ENCODE results near the gene VPS26A.

Gene VPS26A

DNA sequence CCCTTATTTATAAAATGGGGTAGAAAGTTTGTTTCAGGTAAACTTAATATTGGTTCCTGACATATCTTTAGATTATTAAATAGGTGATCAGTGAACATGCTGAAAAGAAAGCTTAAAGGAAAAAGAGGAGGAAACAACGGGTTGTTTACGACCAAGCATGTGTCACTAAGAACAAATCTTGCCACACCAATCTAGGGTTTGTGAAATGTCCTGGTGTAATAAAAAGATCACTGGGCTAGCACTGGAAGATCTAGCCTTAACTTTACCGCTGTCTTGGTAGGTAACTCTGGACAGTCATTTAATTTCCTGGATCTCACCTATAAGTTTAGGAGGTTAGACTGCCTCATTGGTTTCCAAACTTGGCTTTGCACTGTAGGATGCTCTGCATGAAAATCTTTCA is 19.0 kb downstream of the VPS26A start:
- WGBS (ENCODE audit: extremely low coverage, insufficient coverage, low lambda C conversion rate), result no CpG with 5 or more reads among the region's 3 CpGs
- no peak overlapping the region for H2AK5ac ChIP-seq (ENCODE audit: low read length)
- DNase-seq, result no peak

DNA sequence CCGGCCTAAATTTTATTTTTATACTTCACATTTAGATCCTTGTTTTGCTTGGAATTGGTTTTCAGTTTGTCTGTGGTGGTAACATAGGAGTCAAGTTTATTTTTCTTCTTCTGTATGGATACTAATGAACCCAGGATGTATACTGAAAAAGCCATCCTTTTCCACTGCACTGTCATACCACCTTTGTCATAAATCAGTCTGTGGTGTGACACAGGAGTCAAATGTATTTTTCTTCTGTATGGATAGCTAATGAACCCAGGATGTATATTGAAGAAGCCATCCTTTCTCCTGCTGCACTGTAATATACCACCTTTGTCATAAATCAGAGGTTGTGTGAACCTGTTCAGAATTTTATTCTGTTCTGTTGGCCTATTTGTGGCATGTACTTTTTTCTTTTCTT is 21.4 kb downstream of the VPS26A start:
- no CpG with 5 or more reads among the region's 1 CpG for WGBS (ENCODE audit: extremely low coverage, insufficient coverage, low lambda C conversion rate)
- H3K36me3 ChIP-seq (ENCODE audit: control insufficient read depth, insufficient read depth, low read length), result no peaks in the 10 kb centered on the region
- no peak overlapping the region for H3K27ac ChIP-seq (ENCODE audit: low read depth, low read length)
- no peak overlapping the region for H2BK120ac ChIP-seq (ENCODE audit: low read depth, low read length)
- no peak for DNase-seq
- H3K79me1 ChIP-seq (ENCODE audit: low read length), result peaks cover 3% of the 10 kb centered on the region
- H3K4ac ChIP-seq (ENCODE audit: low read depth, low read length), result no peak overlapping the region
- H3K4me3 ChIP-seq (ENCODE audit: low read length), result no peak overlapping the region
- H2AK5ac ChIP-seq (ENCODE audit: low read length), result no peak overlapping the region
- H4K5ac ChIP-seq (ENCODE audit: low read length), result no peak overlapping the region
- H3K4me1 ChIP-seq (ENCODE audit: control insufficient read depth, low read depth, low read length), result no peaks in the 10 kb centered on the region
- H4K8ac ChIP-seq (ENCODE audit: low read depth, low read length), result no peak overlapping the region
- no peak overlapping the region for H3K56ac ChIP-seq (ENCODE audit: low read length)
- no peak overlapping the region for H3K4me2 ChIP-seq (ENCODE audit: low read length)
- H3K27me3 ChIP-seq (ENCODE audit: insufficient read depth, low read length, poor library complexity), result no peaks in the 10 kb centered on the region
- H2BK5ac ChIP-seq (ENCODE audit: low read length), result no peak overlapping the region
- H3K9ac ChIP-seq (ENCODE audit: low read length), result no peak overlapping the region
- no peak overlapping the region for H3K18ac ChIP-seq (ENCODE audit: low read length)
- no peaks in the 10 kb centered on the region for H3K79me2 ChIP-seq (ENCODE audit: control insufficient read depth, insufficient read depth, low read length)
- H2BK15ac ChIP-seq (replicated peaks; ENCODE audit: low read depth), result no peak overlapping the region
- no peak overlapping the region for H3K23ac ChIP-seq (ENCODE audit: low read length)

More for the DNA sequence above, 19.0 kb downstream of the VPS26A start:
- Histone ChIP-seq H3K4me2 (ENCODE audit: low read length) (no peak overlapping the region), H2BK5ac (ENCODE audit: low read length) (no peak overlapping the region), H3K18ac (ENCODE audit: low read length) (no peak overlapping the region), H3K36me3 (ENCODE audit: control insufficient read depth, insufficient read depth, low read length) (no peaks in the 10 kb centered on the region), H2BK15ac (replicated peaks; ENCODE audit: low read depth) (no peak overlapping the region), H3K27me3 (ENCODE audit: insufficient read depth, low read length, poor library complexity) (no peaks in the 10 kb centered on the region), H3K79me2 (ENCODE audit: control insufficient read depth, insufficient read depth, low read length) (no peaks in the 10 kb centered on the region), H3K79me1 (ENCODE audit: low read length) (peaks cover 2% of the 10 kb centered on the region), H3K4ac (ENCODE audit: low read depth, low read length) (no peak overlapping the region), H3K23ac (ENCODE audit: low read length) (no peak overlapping the region), H4K5ac (ENCODE audit: low read length) (no peak overlapping the region), H2BK120ac (ENCODE audit: low read depth, low read length) (no peak overlapping the region), H3K56ac (ENCODE audit: low read length) (no peak overlapping the region), H4K8ac (ENCODE audit: low read depth, low read length) (no peak overlapping the region), H3K4me1 (ENCODE audit: control insufficient read depth, low read depth, low read length) (no peaks in the 10 kb centered on the region), H3K4me3 (ENCODE audit: low read length) (no peak overlapping the region), H3K27ac (ENCODE audit: low read depth, low read length) (no peak overlapping the region), H3K9ac (ENCODE audit: low read length) (no peak overlapping the region)

DNA sequence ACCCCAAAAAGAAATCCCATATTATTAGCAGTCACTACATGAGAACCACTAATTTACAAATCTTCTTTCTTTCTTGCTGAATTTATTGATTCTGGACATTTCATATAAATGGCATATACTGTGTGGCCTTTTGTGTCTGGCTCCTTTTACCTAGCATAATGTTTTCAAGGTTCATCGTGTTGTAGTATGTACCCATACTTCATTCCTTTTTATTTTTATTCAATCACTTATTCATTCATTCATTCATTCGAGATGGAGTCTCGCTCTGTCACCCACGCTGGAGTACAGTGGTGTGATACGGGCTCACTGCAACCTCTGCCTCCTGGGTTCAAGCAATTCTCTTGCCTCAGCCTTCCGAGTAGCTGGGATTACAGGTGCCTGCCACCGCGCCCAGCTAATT is 21.9 kb downstream of the VPS26A start:
- WGBS (ENCODE audit: extremely low coverage, insufficient coverage, low lambda C conversion rate), result no CpG with 5 or more reads among the region's 8 CpGs
- no peak overlapping the region for H4K5ac ChIP-seq (ENCODE audit: low read length)
- no peak overlapping the region for H2BK120ac ChIP-seq (ENCODE audit: low read depth, low read length)
- H3K56ac ChIP-seq (ENCODE audit: low read length), result no peak overlapping the region
- no peaks in the 10 kb centered on the region for H3K4me1 ChIP-seq (ENCODE audit: control insufficient read depth, low read depth, low read length)
- peaks cover 3% of the 10 kb centered on the region for H3K79me1 ChIP-seq (ENCODE audit: low read length)
- no peak overlapping the region for H3K4ac ChIP-seq (ENCODE audit: low read depth, low read length)
- H3K23ac ChIP-seq (ENCODE audit: low read length), result no peak overlapping the region
- no peaks in the 10 kb centered on the region for H3K36me3 ChIP-seq (ENCODE audit: control insufficient read depth, insufficient read depth, low read length)
- H2BK5ac ChIP-seq (ENCODE audit: low read length), result no peak overlapping the region
- H2BK15ac ChIP-seq (replicated peaks; ENCODE audit: low read depth), result no peak overlapping the region
- H3K27ac ChIP-seq (ENCODE audit: low read depth, low read length), result no peak overlapping the region
- no peak overlapping the region for H2AK5ac ChIP-seq (ENCODE audit: low read length)
- no peak for DNase-seq
- H3K18ac ChIP-seq (ENCODE audit: low read length), result no peak overlapping the region
- no peaks in the 10 kb centered on the region for H3K79me2 ChIP-seq (ENCODE audit: control insufficient read depth, insufficient read depth, low read length)
- no peak overlapping the region for H3K9ac ChIP-seq (ENCODE audit: low read length)
- H3K27me3 ChIP-seq (ENCODE audit: insufficient read depth, low read length, poor library complexity), result no peaks in the 10 kb centered on the region
- no peak overlapping the region for H4K8ac ChIP-seq (ENCODE audit: low read depth, low read length)
- no peak overlapping the region for H3K4me3 ChIP-seq (ENCODE audit: low read length)
- no peak overlapping the region for H3K4me2 ChIP-seq (ENCODE audit: low read length)

DNA sequence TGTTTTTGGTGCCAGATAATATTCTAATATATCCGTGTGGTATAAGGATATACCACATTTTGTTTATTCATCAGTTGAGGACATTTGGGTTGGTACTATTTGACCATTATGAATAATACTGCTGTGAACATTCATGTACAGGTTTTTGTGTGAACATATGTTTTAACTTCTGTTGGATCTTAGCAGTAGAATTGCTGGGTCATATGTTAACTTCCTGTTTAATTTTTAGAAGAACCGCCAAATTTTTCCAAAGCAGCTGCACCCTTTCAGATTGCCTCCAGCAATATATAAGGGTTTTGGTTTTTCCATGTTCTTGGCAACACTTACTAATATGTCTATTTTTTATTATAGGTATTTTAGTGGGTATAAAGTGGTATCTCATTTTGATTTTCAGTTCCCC is 22.8 kb downstream of the VPS26A start:
- no peak overlapping the region for H2BK120ac ChIP-seq (ENCODE audit: low read depth, low read length)
- no peak overlapping the region for H4K8ac ChIP-seq (ENCODE audit: low read depth, low read length)
- H2BK15ac ChIP-seq (replicated peaks; ENCODE audit: low read depth), result no peak overlapping the region
- no peak overlapping the region for H3K23ac ChIP-seq (ENCODE audit: low read length)
- no peak overlapping the region for H2BK5ac ChIP-seq (ENCODE audit: low read length)
- H3K9ac ChIP-seq (ENCODE audit: low read length), result no peak overlapping the region
- no peaks in the 10 kb centered on the region for H3K27me3 ChIP-seq (ENCODE audit: insufficient read depth, low read length, poor library complexity)
- peaks cover 3% of the 10 kb centered on the region for H3K79me1 ChIP-seq (ENCODE audit: low read length)
- no CpG with 5 or more reads among the region's 2 CpGs for WGBS (ENCODE audit: extremely low coverage, insufficient coverage, low lambda C conversion rate)
- no peak overlapping the region for H3K18ac ChIP-seq (ENCODE audit: low read length)
- H3K4me3 ChIP-seq (ENCODE audit: low read length), result no peak overlapping the region
- no peak overlapping the region for H3K4me2 ChIP-seq (ENCODE audit: low read length)
- no peak overlapping the region for H3K27ac ChIP-seq (ENCODE audit: low read depth, low read length)
- H3K36me3 ChIP-seq (ENCODE audit: control insufficient read depth, insufficient read depth, low read length), result no peaks in the 10 kb centered on the region
- H3K4me1 ChIP-seq (ENCODE audit: control insufficient read depth, low read depth, low read length), result no peaks in the 10 kb centered on the region
- no peak overlapping the region for H3K56ac ChIP-seq (ENCODE audit: low read length)
- H3K4ac ChIP-seq (ENCODE audit: low read depth, low read length), result no peak overlapping the region
- no peaks in the 10 kb centered on the region for H3K79me2 ChIP-seq (ENCODE audit: control insufficient read depth, insufficient read depth, low read length)
- no peak overlapping the region for H4K5ac ChIP-seq (ENCODE audit: low read length)
- DNase-seq, result no peak
- H2AK5ac ChIP-seq (ENCODE audit: low read length), result no peak overlapping the region

DNA sequence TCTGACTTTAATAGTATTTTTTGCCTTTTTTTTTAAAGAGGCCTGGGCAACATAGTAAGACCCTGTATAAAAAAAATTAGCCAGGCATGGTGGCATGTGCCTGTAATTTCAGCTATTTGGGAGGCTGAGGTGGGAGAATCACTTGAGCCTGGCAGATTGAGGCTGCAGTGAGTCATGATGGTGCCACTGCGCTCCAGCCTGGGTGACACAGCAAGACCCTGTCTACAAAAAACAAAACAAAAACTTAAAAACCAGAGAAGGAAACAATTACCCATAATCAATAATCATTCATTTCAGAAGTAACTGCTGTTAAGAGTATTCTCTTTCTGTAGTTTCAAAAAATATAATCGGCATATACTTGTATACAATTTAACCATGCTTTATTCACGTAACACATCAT is 28.0 kb downstream of the VPS26A start:
- Histone ChIP-seq H4K8ac (ENCODE audit: low read depth, low read length) (no peak overlapping the region), H3K4ac (ENCODE audit: low read depth, low read length) (no peak overlapping the region), H3K79me1 (ENCODE audit: low read length) (peaks cover 1% of the 10 kb centered on the region), H2BK120ac (ENCODE audit: low read depth, low read length) (no peak overlapping the region), H3K4me2 (ENCODE audit: low read length) (no peak overlapping the region), H3K36me3 (ENCODE audit: control insufficient read depth, insufficient read depth, low read length) (no peaks in the 10 kb centered on the region), H3K23ac (ENCODE audit: low read length) (no peak overlapping the region), H2AK5ac (ENCODE audit: low read length) (no peak overlapping the region), H3K9ac (ENCODE audit: low read length) (no peak overlapping the region), H3K4me1 (ENCODE audit: control insufficient read depth, low read depth, low read length) (no peaks in the 10 kb centered on the region), H3K56ac (ENCODE audit: low read length) (no peak overlapping the region), H2BK5ac (ENCODE audit: low read length) (no peak overlapping the region), H3K4me3 (ENCODE audit: low read length) (no peak overlapping the region), H3K27me3 (ENCODE audit: insufficient read depth, low read length, poor library complexity) (no peaks in the 10 kb centered on the region), H3K18ac (ENCODE audit: low read length) (no peak overlapping the region), H3K79me2 (ENCODE audit: control insufficient read depth, insufficient read depth, low read length) (no peaks in the 10 kb centered on the region), H3K27ac (ENCODE audit: low read depth, low read length) (no peak overlapping the region), H2BK15ac (replicated peaks; ENCODE audit: low read depth) (no peak overlapping the region), H4K5ac (ENCODE audit: low read length) (no peak overlapping the region)
- 100% methylated on average over 2 of the region's 3 CpGs for WGBS (ENCODE audit: extremely low coverage, insufficient coverage, low lambda C conversion rate)
- peak; percentile 10 for DNase-seq

DNA sequence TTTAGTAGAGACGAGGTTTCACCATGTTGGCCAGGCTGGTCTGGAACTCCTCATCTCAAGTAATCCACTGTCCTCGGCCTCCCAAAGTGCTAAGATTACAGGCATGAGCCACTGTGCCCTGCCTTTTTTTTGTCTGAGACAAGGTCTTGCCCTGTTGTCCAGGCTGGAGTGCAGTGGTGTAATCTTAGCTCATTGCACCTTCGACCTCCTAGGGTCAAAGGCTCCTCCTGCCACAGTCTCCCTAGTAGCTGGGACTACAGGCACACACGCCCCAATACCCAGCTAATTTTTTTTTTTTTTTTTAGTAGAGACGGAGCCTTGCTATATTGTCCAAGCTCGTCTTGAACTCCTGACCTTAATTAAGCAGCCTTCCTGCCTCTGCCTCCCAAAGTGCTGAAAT is 29.2 kb downstream of the VPS26A start:
- Histone ChIP-seq H3K36me3 (ENCODE audit: control insufficient read depth, insufficient read depth, low read length) (no peaks in the 10 kb centered on the region), H3K23ac (ENCODE audit: low read length) (no peak overlapping the region), H2BK15ac (replicated peaks; ENCODE audit: low read depth) (no peak overlapping the region), H2BK120ac (ENCODE audit: low read depth, low read length) (no peak overlapping the region), H3K4ac (ENCODE audit: low read depth, low read length) (no peak overlapping the region), H3K79me2 (ENCODE audit: control insufficient read depth, insufficient read depth, low read length) (no peaks in the 10 kb centered on the region), H3K4me1 (ENCODE audit: control insufficient read depth, low read depth, low read length) (no peaks in the 10 kb centered on the region), H2AK5ac (ENCODE audit: low read length) (no peak overlapping the region), H3K56ac (ENCODE audit: low read length) (no peak overlapping the region), H3K18ac (ENCODE audit: low read length) (no peak overlapping the region), H3K79me1 (ENCODE audit: low read length) (peaks cover 1% of the 10 kb centered on the region), H4K8ac (ENCODE audit: low read depth, low read length) (no peak overlapping the region), H3K27ac (ENCODE audit: low read depth, low read length) (no peak overlapping the region), H3K4me3 (ENCODE audit: low read length) (no peak overlapping the region), H2BK5ac (ENCODE audit: low read length) (no peak overlapping the region), H3K4me2 (ENCODE audit: low read length) (no peak overlapping the region), H3K27me3 (ENCODE audit: insufficient read depth, low read length, poor library complexity) (no peaks in the 10 kb centered on the region), H3K9ac (ENCODE audit: low read length) (no peak overlapping the region), H4K5ac (ENCODE audit: low read length) (no peak overlapping the region)
- no CpG with 5 or more reads among the region's 6 CpGs for whole genome bisulfite sequencing (ENCODE audit: extremely low coverage, insufficient coverage, low lambda C conversion rate)
- no peak for DNase-seq
